RWPE2 (cell line): ENCODE data around the gene ERCC4.

Source experiments
- ATAC-seq: fragments of 200-7000 bp; cut with Tn5 transposase; 3 replicates; pipeline ENCODE4 v1.9.1; 2021; ENCODE audit warnings: low read depth
- DNase-seq: peaks from one replicate; pipeline ENCODE4 v3.0.0-alpha.2; 2020; ENCODE audit warnings: low spot score
- H3K27ac ChIP-seq: fragments of 450-650 bp; 2 replicates; pipeline ENCODE4 v1.5.1; 2017; ENCODE audit warnings: mild to moderate bottlenecking; ENCODE audit not compliant: poor library complexity, severe bottlenecking
- H3K27me3 ChIP-seq: fragments of 250-450 bp; sonication (Bioruptor Pico); 2 replicates; pipeline ENCODE4 v1.5.1; 2021; ENCODE audit warnings: mild to moderate bottlenecking, moderate library complexity; ENCODE audit not compliant: insufficient read depth, poor library complexity, severe bottlenecking
- H3K36me3 ChIP-seq: fragments of 250-450 bp; sonication (Bioruptor Pico); 2 replicates; pipeline ENCODE4 v1.5.1; 2020; ENCODE audit warnings: low read depth, mild to moderate bottlenecking, moderate library complexity
- H3K4me1 ChIP-seq: fragments of 250-450 bp; sonication (Bioruptor Pico); 2 replicates; pipeline ENCODE4 v1.5.1; 2021; ENCODE audit warnings: mild to moderate bottlenecking, moderate library complexity; ENCODE audit not compliant: insufficient read depth, poor library complexity, severe bottlenecking
- H3K4me3 ChIP-seq: fragments of 250-450 bp; sonication (Bioruptor Pico); 2 replicates; pipeline ENCODE4 v1.5.1; 2021; ENCODE audit warnings: mild to moderate bottlenecking, moderate library complexity; ENCODE audit not compliant: severe bottlenecking
- H3K9me3 ChIP-seq: fragments of 250-450 bp; sonication (Bioruptor Pico); 2 replicates; pipeline ENCODE4 v1.5.1; 2021; ENCODE audit warnings: mild to moderate bottlenecking, moderate library complexity; ENCODE audit not compliant: severe bottlenecking
- CTCF ChIP-seq: fragments of 450-650 bp; IDR thresholded peaks from one replicate; pipeline ENCODE4 v1.5.1; 2017; ENCODE audit warnings: mild to moderate bottlenecking, moderate library complexity; ENCODE audit not compliant: poor library complexity, severe bottlenecking

ERCC4 gene

GRCh38 chr16:13936155-13936554 lies 16.2 kb downstream of the ERCC4 start:
- DNase-seq (no peak), ATAC-seq (no peak)
- Histone ChIP-seq H3K4me1 (peaks cover 8% of the 10 kb centered on the region), H3K27ac (no peak overlapping the region), H3K4me3 (no peak overlapping the region), H3K27me3 (no peaks in the 10 kb centered on the region), H3K9me3 (no peaks in the 10 kb centered on the region), H3K36me3 (peaks cover 64% of the 10 kb centered on the region)
- no peak for TF ChIP-seq CTCF

GRCh38 chr16:13936596-13937081 lies 16.7 kb downstream of the ERCC4 start:
- no peaks in the 10 kb centered on the region for H3K9me3 ChIP-seq
- H3K4me3 ChIP-seq = no peak overlapping the region
- H3K36me3 ChIP-seq = peaks cover 59% of the 10 kb centered on the region
- no peak for DNase-seq
- H3K27ac ChIP-seq = no peak overlapping the region
- ATAC-seq = 0 out of 3 replicates have a peak, but pooled peaks have one; percentile 61
- H3K4me1 ChIP-seq = peaks cover 8% of the 10 kb centered on the region
- no peak for TF ChIP-seq CTCF
- H3K27me3 ChIP-seq = no peaks in the 10 kb centered on the region

GRCh38 chr16:13937411-13937810 lies 17.5 kb downstream of the ERCC4 start:
- no peak overlapping the region for H3K27ac ChIP-seq

GRCh38 chr16:13938480-13938879 lies 18.5 kb downstream of the ERCC4 start:
- Histone ChIP-seq H3K36me3 (peaks cover 55% of the 10 kb centered on the region), H3K27me3 (no peaks in the 10 kb centered on the region), H3K4me1 (peaks cover 8% of the 10 kb centered on the region), H3K4me3 (no peak overlapping the region), H3K27ac (no peak overlapping the region), H3K9me3 (no peaks in the 10 kb centered on the region)
- ATAC-seq (no peak), DNase-seq (no peak)
- TF ChIP-seq CTCF = no peak

More at GRCh38 chr16:13937411-13937810, 17.5 kb downstream of the ERCC4 start:
- Histone ChIP-seq H3K9me3 (no peaks in the 10 kb centered on the region), H3K4me3 (no peak overlapping the region), H3K36me3 (peaks cover 55% of the 10 kb centered on the region), H3K4me1 (peaks cover 8% of the 10 kb centered on the region), H3K27me3 (no peaks in the 10 kb centered on the region)
- DNase-seq (no peak), ATAC-seq (no peak)
- TF ChIP-seq CTCF = no peak

GRCh38 chr16:13939821-13940220 lies 19.9 kb downstream of the ERCC4 start:
- no peaks in the 10 kb centered on the region for H3K27me3 ChIP-seq
- H3K4me3 ChIP-seq = no peak overlapping the region
- H3K36me3 ChIP-seq = peaks cover 49% of the 10 kb centered on the region
- ATAC-seq (peak; percentile 62), DNase-seq (no peak)
- TF ChIP-seq CTCF = no peak
- H3K4me1 ChIP-seq = peaks cover 8% of the 10 kb centered on the region
- H3K27ac ChIP-seq = no peak overlapping the region
- H3K9me3 ChIP-seq = no peaks in the 10 kb centered on the region
